HEK293T (cell line): ENCODE data around the gene ASAP3.

ENCODE experiments used
- BHLHE40 ChIP-seq: fragments of 450-650 bp; IDR thresholded peaks from 2 replicates; pipeline ENCODE4 v1.6.1; 2016; ENCODE audit warnings: mild to moderate bottlenecking, moderate library complexity, borderline replicate concordance
- FOXA1 ChIP-seq: fragments of 450-650 bp; IDR thresholded peaks from 2 replicates; pipeline ENCODE4 v1.6.1; 2016; ENCODE audit warnings: mild to moderate bottlenecking
- FOXK2 ChIP-seq: fragments of 450-650 bp; IDR thresholded peaks from 2 replicates; pipeline ENCODE4 v1.6.1; 2016; ENCODE audit warnings: mild to moderate bottlenecking
- LEF1 ChIP-seq: fragments of 450-650 bp; IDR thresholded peaks from 2 replicates; pipeline ENCODE4 v1.6.1; 2017; ENCODE audit warnings: mild to moderate bottlenecking, borderline replicate concordance
- NFRKB ChIP-seq: fragments of 450-650 bp; IDR thresholded peaks from 2 replicates; pipeline ENCODE4 v1.6.1; 2016; ENCODE audit warnings: mild to moderate bottlenecking, moderate library complexity
- SUZ12 ChIP-seq: fragments of 450-650 bp; IDR thresholded peaks from 2 replicates; pipeline ENCODE4 v1.6.1; 2016; ENCODE audit warnings: mild to moderate bottlenecking
- TARDBP ChIP-seq: fragments of 450-650 bp; IDR thresholded peaks from 2 replicates; pipeline ENCODE4 v1.6.1; 2016
- ZNF384 ChIP-seq: fragments of 450-650 bp; IDR thresholded peaks from 2 replicates; pipeline ENCODE4 v1.6.1; 2016

DNA sequence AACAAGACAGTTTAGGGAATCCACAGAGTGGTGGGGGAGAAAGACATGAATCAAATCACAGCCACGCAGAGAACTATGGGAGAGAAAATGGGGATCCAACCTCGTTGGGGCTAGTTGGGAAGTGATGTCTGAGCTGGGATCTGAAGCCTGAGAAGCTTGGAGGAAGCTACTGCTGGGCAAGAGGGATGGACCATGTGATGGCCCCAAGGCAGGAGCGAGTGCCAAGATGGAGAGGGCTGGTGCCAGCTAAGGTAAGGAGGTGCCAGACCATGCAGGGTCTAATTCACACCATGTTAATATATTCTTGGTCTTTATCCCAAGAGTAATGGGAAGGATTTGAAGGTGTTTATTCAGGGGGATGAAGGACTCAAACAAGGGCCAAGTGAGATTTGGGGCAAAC is 41.2 kb downstream of the ASAP3 start:
- TF ChIP-seq TARDBP (no peak), BHLHE40 (no peak), FOXK2 (no peak), SUZ12 (no peak), NFRKB (no peak), LEF1 (no peak), ZNF384 (no peak), FOXA1 (no peak)
